WI38 (cell line): ENCODE results near the gene WNT2B.

Experiments
- H3K4me3 ChIP-seq: 2 replicates; pipeline ENCODE4 v1.5.1; 2011; ENCODE audit warnings: low read depth, mild to moderate bottlenecking, control low read depth, low read length
- TF ChIP-seq, protein P1 (sequence below): IDR thresholded peaks from 2 replicates; pipeline ENCODE4 v1.5.1; 2012; ENCODE audit warnings: low read depth, mild to moderate bottlenecking, control low read depth, low read length

The WNT2B gene

DNA sequence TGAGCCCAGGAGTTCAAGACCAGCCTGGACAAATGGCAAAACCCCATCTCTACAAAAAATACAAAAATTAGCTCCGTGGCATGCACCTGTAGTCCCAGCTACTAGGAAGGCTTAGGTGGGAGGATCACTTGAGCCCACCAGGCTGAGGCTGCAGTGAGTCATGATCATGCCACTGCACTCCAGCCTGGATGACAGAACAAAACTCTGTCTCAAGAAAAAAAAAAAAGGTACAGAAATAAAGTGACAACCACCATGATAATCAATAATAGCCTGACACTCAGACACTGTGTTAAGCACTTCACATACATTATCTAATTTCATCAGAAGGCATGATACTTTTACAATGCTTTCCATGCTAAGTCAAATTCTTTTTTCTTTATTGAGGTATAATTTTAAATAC is 57.0 kb downstream of the WNT2B start:
- H3K4me3 ChIP-seq, result no peak overlapping the region
- TF ChIP-seq, protein P1, sequence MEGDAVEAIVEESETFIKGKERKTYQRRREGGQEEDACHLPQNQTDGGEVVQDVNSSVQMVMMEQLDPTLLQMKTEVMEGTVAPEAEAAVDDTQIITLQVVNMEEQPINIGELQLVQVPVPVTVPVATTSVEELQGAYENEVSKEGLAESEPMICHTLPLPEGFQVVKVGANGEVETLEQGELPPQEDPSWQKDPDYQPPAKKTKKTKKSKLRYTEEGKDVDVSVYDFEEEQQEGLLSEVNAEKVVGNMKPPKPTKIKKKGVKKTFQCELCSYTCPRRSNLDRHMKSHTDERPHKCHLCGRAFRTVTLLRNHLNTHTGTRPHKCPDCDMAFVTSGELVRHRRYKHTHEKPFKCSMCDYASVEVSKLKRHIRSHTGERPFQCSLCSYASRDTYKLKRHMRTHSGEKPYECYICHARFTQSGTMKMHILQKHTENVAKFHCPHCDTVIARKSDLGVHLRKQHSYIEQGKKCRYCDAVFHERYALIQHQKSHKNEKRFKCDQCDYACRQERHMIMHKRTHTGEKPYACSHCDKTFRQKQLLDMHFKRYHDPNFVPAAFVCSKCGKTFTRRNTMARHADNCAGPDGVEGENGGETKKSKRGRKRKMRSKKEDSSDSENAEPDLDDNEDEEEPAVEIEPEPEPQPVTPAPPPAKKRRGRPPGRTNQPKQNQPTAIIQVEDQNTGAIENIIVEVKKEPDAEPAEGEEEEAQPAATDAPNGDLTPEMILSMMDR, result no peak

DNA sequence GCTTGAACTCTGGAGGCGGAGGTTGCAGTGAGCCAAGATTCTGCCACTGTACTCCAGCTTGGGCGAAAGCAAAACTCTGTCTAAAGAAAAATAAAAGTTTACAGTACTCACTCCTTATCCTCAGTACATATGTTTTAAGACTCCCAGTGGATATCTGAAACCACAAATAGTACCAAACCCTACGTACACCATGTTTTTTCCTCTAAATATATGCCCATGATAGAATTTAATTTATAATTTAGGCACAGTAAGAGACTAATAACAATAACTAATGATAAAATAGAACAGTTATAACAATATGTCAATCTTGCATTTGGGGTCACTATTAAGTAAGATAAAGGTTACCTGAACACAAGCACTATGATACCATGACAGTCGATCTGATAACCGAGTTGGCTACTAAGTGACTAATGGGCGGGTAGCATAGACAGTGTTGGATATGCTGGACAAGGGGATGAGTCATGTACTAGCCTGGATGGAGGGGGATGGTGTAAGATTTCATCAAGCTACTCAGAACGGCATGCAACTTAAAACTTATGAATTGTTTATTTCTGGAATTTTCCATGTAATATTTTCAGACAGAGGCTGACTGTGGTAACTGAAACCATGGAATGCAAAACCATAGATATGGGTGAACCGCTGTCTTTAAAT is 66.5 kb downstream of the WNT2B start:
- TF ChIP-seq, protein P1, result no peak
- H3K4me3 ChIP-seq, result no peak overlapping the region

DNA sequence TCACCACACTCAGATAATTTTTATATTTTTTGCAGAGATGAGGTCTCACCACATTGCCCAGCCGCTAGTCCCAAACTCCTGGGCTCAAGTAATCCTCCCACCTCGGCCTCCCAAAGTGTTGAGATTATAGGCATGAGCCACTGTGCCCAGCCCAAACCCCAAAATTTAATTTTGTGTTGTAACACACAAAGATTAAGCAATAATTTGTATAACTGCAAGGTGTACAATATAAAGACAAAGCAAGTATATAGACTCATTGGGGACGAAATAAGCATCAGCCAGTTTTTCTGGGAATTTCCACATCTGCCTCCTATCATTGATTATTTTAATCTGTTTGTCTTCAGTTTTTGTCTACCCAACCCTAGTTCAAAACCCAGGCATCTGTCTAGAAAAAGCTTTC is 67.5 kb downstream of the WNT2B start:
- TF ChIP-seq, protein P1, result no peak
- H3K4me3 ChIP-seq, result no peak overlapping the region
